NCI-H510A treated with DMSO at 0.1 percent for 48 hours (cell line): ENCODE data around the gene RAB27A.

Experiments
- DNase-seq: peaks from one replicate; lab custom pipeline; 2025; lab: John Stamatoyannopoulos, UW

The RAB27A gene

DNA sequence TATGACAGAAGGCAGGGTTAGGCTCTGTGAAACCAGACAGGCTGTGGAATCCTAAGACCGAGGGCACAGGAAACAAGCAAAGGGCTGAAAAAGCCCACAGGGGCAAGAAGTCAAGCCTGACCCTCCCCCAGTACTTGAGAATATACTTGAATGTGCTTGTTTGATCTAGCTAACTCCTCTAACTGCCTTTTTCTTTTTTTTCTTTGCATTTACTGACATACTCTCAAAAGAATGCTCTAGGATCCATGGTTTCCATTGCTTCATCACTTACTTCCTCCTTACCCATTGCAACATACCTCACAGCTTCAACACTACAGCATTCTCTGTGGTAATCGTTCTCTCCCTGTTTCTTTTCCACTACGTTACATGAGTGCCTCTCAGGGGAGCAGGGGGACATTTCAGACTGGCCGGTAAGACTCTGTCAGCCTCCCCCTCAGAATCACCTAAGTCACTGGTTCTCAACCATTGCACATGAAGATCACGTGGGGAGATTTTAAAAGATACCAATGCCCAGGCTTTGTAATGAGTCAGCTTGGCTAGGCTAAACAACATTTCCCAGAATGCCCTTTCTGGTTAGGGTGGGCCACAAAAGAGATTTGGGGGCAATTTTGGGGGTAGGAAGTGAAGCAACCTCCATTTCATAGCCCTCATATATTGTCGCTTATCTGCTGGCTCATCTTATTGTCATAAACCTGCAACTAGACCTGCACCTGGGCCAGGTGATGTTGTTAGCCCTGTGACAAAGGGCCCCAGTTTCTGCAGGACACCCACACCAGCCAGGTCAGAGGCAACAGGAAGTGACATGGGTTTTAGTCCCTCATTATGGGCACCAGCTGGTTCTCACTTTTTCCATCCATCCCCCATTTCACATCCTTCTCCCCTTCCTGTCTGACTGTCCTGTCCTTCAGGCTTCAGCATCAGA lies 68.3 kb downstream of the RAB27A start:
- DNase-seq = no peak

DNA sequence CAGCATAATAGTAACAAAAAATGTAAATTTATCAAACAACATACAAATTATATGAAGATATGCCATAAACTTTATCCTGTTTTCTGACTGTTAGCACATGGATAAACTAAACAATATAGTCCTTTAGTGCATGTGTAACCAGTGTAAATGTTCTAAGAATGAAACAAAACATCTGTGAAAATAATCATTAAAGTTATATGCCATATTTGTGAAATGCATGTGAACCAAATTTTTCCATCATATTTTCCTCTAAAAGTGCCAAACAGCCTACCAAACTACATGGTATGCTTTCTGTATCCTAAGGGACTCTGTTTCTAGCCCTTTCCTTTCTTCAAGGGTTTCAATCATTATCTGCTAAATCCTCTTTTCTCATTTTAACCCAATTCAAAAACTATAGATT lies 69.0 kb downstream of the RAB27A start:
- no peak for DNase-seq

DNA sequence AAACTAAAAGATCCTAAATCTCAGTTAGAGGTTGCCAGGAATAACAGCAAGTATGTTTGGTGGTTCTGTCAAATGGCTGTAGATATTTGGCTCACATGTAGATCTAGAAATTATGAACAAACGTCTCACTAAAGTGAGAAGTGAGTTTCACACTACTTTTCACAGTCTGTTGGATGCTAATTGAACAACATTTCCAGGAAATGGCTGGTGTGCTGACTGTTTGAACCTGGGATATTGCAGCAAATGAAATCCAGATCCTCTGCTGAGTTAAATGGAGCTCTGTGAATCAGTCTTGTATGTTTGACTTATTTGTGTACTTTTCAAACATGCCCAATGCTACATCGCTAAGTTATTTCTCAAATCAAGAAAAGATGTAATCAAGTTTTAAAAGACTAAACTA lies 71.6 kb downstream of the RAB27A start:
- no peak for DNase-seq

DNA sequence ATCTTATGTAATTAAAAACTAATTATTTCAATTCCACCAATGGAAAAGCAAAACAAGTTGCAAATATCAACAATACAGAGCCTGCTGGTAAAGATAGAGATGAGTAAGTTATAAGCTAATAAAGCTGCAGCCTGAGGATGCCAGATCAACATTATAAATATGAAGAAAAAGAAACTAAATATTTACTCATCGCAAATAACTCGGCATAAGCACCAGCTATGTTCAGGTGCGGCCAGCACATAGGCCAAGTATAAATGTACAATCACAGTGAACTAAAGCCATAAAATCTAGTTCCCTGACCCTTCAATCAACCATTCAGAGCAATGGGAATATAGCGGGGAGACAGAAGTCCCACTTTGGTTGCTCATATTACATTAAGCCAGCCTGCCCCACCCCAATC lies 85.1 kb downstream of the RAB27A start:
- DNase-seq = no peak

DNA sequence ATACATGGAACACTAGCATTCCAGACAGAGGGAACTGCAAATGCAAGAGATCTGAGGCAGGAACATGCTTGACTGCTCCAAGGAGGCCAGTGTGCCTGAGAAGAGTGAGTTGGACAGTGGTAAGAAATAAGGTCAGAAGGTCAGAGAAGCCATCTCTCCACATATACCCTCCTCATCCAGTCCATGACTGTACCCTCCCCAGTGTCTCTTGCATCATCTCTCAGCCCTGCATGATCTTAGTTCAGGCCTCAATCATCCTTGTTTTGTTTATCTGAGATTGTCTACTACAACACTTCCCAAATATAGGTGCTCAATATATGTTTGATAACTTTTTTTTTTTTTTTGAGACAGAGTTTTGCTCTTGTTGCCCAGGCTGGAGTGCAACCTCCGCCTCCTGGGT lies 87.4 kb downstream of the RAB27A start:
- no peak for DNase-seq

DNA sequence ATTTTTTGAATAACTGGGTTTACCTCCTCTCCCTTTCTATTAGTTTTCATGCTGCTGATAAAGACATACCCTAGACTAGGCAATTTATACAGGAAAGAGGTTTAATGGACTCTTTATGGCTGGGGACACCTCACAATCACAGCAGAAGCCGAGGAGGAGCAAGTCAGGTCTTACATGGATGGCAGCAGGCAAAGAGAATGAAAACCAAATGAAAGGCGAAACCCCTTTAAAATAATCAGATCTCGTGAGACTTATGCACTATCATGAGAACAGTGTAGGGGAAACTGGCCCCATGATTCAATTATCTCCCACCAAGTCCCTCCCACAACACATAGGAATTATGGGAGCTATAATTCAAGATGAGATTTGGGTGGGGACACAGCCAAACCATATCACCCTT lies 90.9 kb downstream of the RAB27A start:
- no peak for DNase-seq

GRCh38 chr15:55197719-55198118 lies 91.9 kb downstream of the RAB27A start:
- DNase-seq = no peak

DNA sequence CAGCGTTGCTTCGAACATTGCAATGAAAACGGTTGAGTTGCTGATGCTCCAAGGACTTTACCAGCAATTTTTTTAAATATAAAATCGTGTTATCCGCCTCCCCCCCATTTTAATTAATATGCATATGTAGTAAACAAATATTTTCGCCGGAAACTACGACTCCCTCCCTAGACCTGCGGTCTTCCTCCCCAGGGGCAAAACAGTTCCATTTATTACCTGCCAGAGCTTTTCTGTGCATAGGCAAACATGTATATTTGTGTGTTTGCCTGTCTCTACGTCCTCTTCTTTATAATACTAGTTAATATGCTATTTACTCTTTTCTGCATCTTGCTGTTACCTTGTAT lies 92.3 kb downstream of the RAB27A start:
- no peak for DNase-seq

- DNase-seq = peak; percentile 92
Observed at GRCh38 chr15:55196458-55197361, 92.9 kb downstream of the RAB27A start, which contains the start of gene RSL24D1. TSS of gene RSL24D1 (minus strand) at chr15:55196941. CDS start at chr15:55196890, 51 bp downstream.

DNA sequence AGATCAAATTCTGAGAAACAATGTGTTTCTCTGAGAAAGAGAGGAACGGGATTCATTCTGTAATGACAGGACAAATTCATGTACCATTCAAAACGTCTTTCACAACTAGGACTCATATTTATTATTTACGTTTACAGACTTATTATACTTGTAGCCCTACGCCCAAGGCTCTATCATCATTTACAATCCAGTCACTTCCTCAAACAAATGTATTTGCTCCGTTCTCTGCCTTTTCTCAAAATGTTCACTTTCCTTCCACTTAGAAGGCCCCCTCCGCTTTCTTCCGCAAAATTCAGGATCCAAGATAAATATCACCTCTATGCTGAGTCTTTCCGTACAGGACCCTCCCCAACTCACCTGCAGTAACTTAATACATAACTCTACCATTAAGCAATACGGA lies 93.6 kb downstream of the RAB27A start:
- no peak for DNase-seq

GRCh38 chr15:55194256-55194655 lies 95.4 kb downstream of the RAB27A start:
- DNase-seq = no peak

GRCh38 chr15:55186331-55186730 lies 103.3 kb downstream of the RAB27A start:
- no peak for DNase-seq

- no peak for DNase-seq
Observed at GRCh38 chr15:55183679-55184078, 105.9 kb downstream of the RAB27A start.

GRCh38 chr15:55179141-55179540 lies 110.5 kb downstream of the RAB27A start:
- no peak for DNase-seq

DNA sequence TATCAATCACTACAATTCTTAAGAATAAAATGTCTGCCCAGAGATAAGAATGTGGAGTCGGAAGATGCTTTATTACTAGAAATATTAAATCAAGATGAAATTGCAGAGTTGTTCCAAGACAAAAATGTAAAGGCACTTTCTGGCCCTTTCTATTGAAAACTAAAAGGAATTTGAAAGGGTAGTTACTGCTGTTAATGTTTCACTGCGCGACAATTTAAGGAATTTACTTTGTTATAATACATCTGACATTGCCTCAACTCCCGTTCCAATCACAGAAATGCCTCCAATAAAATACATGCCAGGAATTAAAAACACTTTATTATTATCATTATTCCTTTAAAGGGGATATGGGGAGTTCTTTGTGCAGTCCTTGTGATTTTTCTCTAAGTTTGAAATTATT lies 119.3 kb downstream of the RAB27A start:
- no peak for DNase-seq

GRCh38 chr15:55168350-55168974 lies 121.2 kb downstream of the RAB27A start:
- peak; percentile 63 for DNase-seq

GRCh38 chr15:55164284-55164683 lies 125.3 kb downstream of the RAB27A start:
- DNase-seq = no peak
